Sigmoid colon (tissue), 7 donors: ENCODE results near the gene DUSP21. TPM values are rescaled to one million over a fixed set of nuclear protein-coding genes. Genes with fewer than 3 reads are reported as not detected.
"Not testable (repeated sequence)": the region's sequence is repeated elsewhere in the genome, so short reads cannot be mapped to it uniquely, and the experiment has no call there.

Experiments
- DNase-seq: peaks from one replicate; pipeline ENCODE4 v3.0.0-alpha.2; 2019
- H3K27ac ChIP-seq, 4 donors: fragments of 200-600 bp; sonication (generic); one replicate each; pipeline ENCODE4 v1.5.1; 2016 to 2019; ENCODE audit warnings: mild to moderate bottlenecking in 1 of 4
- H3K27me3 ChIP-seq, 3 donors: fragments of 200-600 bp; sonication (generic); one replicate each; pipeline ENCODE4 v1.5.1; 2019; ENCODE audit warnings: mild to moderate bottlenecking in 1 of 3
- H3K36me3 ChIP-seq, 4 donors: fragments of 200-600 bp; sonication (generic); one replicate each; pipeline ENCODE4 v1.5.1; 2016 to 2019
- H3K4me1 ChIP-seq, 4 donors: fragments of 200-600 bp; sonication (generic); one replicate each; pipeline ENCODE4 v1.5.1; 2017 to 2019
- H3K4me3 ChIP-seq, 4 donors: fragments of 200-600 bp; sonication (generic); one replicate each; pipeline ENCODE4 v1.5.1; 2017 to 2019; ENCODE audit warnings: mild to moderate bottlenecking in 2 of 4, moderate library complexity in 1 of 4
- H3K9me3 ChIP-seq, 4 donors: fragments of 200-600 bp in 3 of 4; sonication (generic) in 3 of 4; one replicate each; pipeline versions ENCODE4 v1.5.1 to v1.6.1; 2013 to 2019
- CTCF ChIP-seq, 4 experiments: fragments of 450-650 bp in 3 of 4; fragments of 200-600 bp in 1 of 4; IDR thresholded peaks; one replicate each; pipeline ENCODE4 v1.5.1; 2016 to 2019; ENCODE audit warnings: antibody characterized with exemption in 4 of 4, mild to moderate bottlenecking in 3 of 4, moderate library complexity in 2 of 4
- EP300 ChIP-seq, 4 donors: sonication (generic); formaldehyde crosslinking; IDR thresholded peaks; one replicate each; pipeline ENCODE4 v1.6.1; 2017; ENCODE audit warnings: antibody characterized with exemption in 4 of 4
- POLR2A ChIP-seq, 2 donors: fragments of 450-650 bp; IDR thresholded peaks; one replicate each; pipeline ENCODE4 v1.6.1; 2016; ENCODE audit warnings: antibody characterized with exemption in 2 of 2, mild to moderate bottlenecking in 2 of 2, moderate library complexity in 2 of 2
- POLR2AphosphoS5 ChIP-seq, 4 donors: sonication (generic); formaldehyde crosslinking; IDR thresholded peaks; one replicate each; pipeline ENCODE4 v1.6.1; 2017; ENCODE audit warnings: antibody characterized with exemption in 4 of 4
- WGBS, 2 donors: extraction: QIAGEN DNeasy Blood & Tissue Kit; methylation state at CpG; one replicate each; pipeline ENCODE4 v1.1.7; 2013; 5-methylcytosine and 5-hydroxymethylcytosine counted together
- intact Hi-C: fragments of 100-400 bp; cut with DNase I; formaldehyde crosslinking; loops from one replicate; pipeline ENCODE4 v1.15.1; 2023
- polyA plus RNA-seq, 3 donors: library from polyadenylated mRNA; stranded (reverse); fragments of 200-250 nt; gene quantifications; one replicate each; pipeline ENCODE4 v1.2.3, GENCODE V29; 2013
- total RNA-seq, 4 donors: library from RNA; depleted of rRNA; stranded (reverse); fragments of >200 nt; gene quantifications; one replicate each; pipeline ENCODE4 v1.1.0, GENCODE V29; 2016
- donor health status: healthy with polysubstance abuse.
- donor health status: Bipolar disorder and iron deficiency.
- donor health status: healthy.

Gene DUSP21
- total and polyA plus RNA-seq, 7 donors = not detected

- Histone ChIP-seq H3K27ac (no peak overlapping the region), H3K9me3 (no peaks in the 10 kb centered on the region), H3K4me1 (peaks cover 0 to 33% (median 7%) of the 10 kb centered on the region in 4 donors), H3K4me3 (no peak overlapping the region), H3K36me3 (no peaks in the 10 kb centered on the region), H3K27me3 (no peaks in the 10 kb centered on the region)
- intact Hi-C loops = no loop called here
- no peak for DNase-seq
- no peak for TF ChIP-seq POLR2A (IDR thresholded peaks at IDR 0.05)
- TF ChIP-seq CTCF (IDR thresholded peaks at IDR 0.05) = no peak
- TF ChIP-seq EP300 (IDR thresholded peaks at IDR 0.05) = no peak
These were observed 38.8 kb downstream of the DUSP21 start for GRCh38 chrX:44882635-44883034.

GRCh38 chrX:44884944-44885343 is 41.1 kb downstream of the DUSP21 start:
- H3K27ac ChIP-seq = no peak overlapping the region
- WGBS, 2 donors = 67 to 69% methylated on average over 4 of the region's 4 CpGs
- H3K27me3 ChIP-seq = no peaks in the 10 kb centered on the region
- DNase-seq = no peak
- intact Hi-C loops = no loop called here
- no peaks in the 10 kb centered on the region for H3K9me3 ChIP-seq
- TF ChIP-seq CTCF (IDR thresholded peaks at IDR 0.05) (no peak), POLR2A (IDR thresholded peaks at IDR 0.05) (no peak), EP300 (IDR thresholded peaks at IDR 0.05) (no peak), POLR2AphosphoS5 (IDR thresholded peaks at IDR 0.05) (no peak)
- H3K36me3 ChIP-seq = no peaks in the 10 kb centered on the region
- H3K4me3 ChIP-seq = no peak overlapping the region
- peaks cover 0 to 32% (median 3%) of the 10 kb centered on the region in 4 donors for H3K4me1 ChIP-seq

GRCh38 chrX:44889824-44890223 is 46.0 kb downstream of the DUSP21 start:
- intact Hi-C loops = no loop called here

GRCh38 chrX:44890247-44890646 is 46.4 kb downstream of the DUSP21 start:
- Histone ChIP-seq H3K9me3 (no peaks in the 10 kb centered on the region), H3K27me3 (no peaks in the 10 kb centered on the region), H3K4me3 (no peak overlapping the region), H3K27ac (no peak overlapping the region), H3K4me1 (peaks cover 0 to 24% (median 0%) of the 10 kb centered on the region in 4 donors), H3K36me3 (no peaks in the 10 kb centered on the region)
- WGBS, 2 donors = 27 to 43% methylated on average over 3 of the region's 3 CpGs
- DNase-seq = no peak
- intact Hi-C loops = no loop called here
- TF ChIP-seq EP300 (IDR thresholded peaks at IDR 0.05) (no peak), POLR2A (IDR thresholded peaks at IDR 0.05) (no peak), POLR2AphosphoS5 (IDR thresholded peaks at IDR 0.05) (no peak), CTCF (IDR thresholded peaks at IDR 0.05) (no peak)

More at GRCh38 chrX:44889824-44890223, 46.0 kb downstream of the DUSP21 start:
- H3K27me3 ChIP-seq = no peaks in the 10 kb centered on the region
- 57% methylated on average over 1 of the region's 1 CpG for WGBS, 2 donors
- no peak for DNase-seq
- peaks cover 0 to 24% (median 0%) of the 10 kb centered on the region in 4 donors for H3K4me1 ChIP-seq
- TF ChIP-seq POLR2AphosphoS5 (IDR thresholded peaks at IDR 0.05) (no peak), EP300 (IDR thresholded peaks at IDR 0.05) (no peak), POLR2A (IDR thresholded peaks at IDR 0.05) (no peak), CTCF (IDR thresholded peaks at IDR 0.05) (no peak)
- H3K36me3 ChIP-seq = no peaks in the 10 kb centered on the region
- H3K27ac ChIP-seq = no peak overlapping the region
- H3K9me3 ChIP-seq = no peaks in the 10 kb centered on the region
- no peak overlapping the region for H3K4me3 ChIP-seq

GRCh38 chrX:44890687-44891086 is 46.9 kb downstream of the DUSP21 start:
- H3K36me3 ChIP-seq, H3K4me3 ChIP-seq, H3K27me3 ChIP-seq, H3K9me3 ChIP-seq, DNase-seq, intact Hi-C loops, H3K27ac ChIP-seq: not testable (repeated sequence)
- WGBS, 2 donors = 95 to 99% methylated on average over 10 of the region's 10 CpGs
- H3K4me1 ChIP-seq = peaks cover 0 to 24% (median 0%) of the 10 kb centered on the region in 4 donors
